ENCODE data around the gene CECR2. TPM values are rescaled to one million over a fixed set of nuclear protein-coding genes. Genes with fewer than 3 reads are reported as not detected.

Gene CECR2
- total and polyA plus RNA-seq, 8 donors: 8.0 to 22.0 (median 17.1) TPM

DNA sequence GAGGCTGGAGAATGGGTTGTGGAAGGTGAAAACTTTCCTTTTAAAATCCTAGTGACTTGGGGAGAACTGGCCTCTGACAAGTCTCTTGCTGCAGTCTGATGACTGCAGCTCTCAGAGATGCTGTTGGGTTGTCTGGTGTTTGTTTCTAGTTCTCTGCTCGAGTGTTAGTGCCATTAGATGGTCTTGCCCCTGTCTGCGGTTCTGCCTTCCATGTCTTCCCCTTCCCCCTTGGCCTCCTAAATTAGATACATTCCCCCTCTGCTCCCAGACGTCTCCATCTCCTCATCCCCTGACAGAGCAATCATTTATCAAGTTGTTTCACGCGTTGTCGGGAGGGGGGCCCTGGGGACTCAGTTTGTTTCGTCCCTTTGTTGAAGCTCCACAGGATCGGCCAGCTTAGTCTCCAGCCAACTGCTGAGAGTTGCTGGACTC is 67.7 kb downstream of the CECR2 start:
- Histone ChIP-seq H3K4me1 (peaks cover 0 to 16% of the 10 kb centered on the region in 2 donors), H3K27ac (peak overlapping the region in 1 of 2 donors; percentile 58), H3K9me3 (no peaks in the 10 kb centered on the region), H3K27me3 (no peaks in the 10 kb centered on the region), H3K36me3 (no peaks in the 10 kb centered on the region), H3K4me3 (no peak overlapping the region)
- no peak for ATAC-seq
- intact Hi-C loops (cut with DNase I): no loop called here
- no peak for TF ChIP-seq CTCF (IDR thresholded peaks at IDR 0.05)
- no peak for DNase-seq

- no peaks in the 10 kb centered on the region for H3K9me3 ChIP-seq
- peaks cover 0 to 16% of the 10 kb centered on the region in 2 donors for H3K4me1 ChIP-seq
- H3K27ac ChIP-seq: no peak overlapping the region
- no peak for TF ChIP-seq CTCF (IDR thresholded peaks at IDR 0.05)
- ATAC-seq (no peak), DNase-seq (no peak)
- H3K36me3 ChIP-seq: no peaks in the 10 kb centered on the region
- H3K4me3 ChIP-seq: no peak overlapping the region
- intact Hi-C loops (cut with DNase I): no loop called here
- H3K27me3 ChIP-seq: no peaks in the 10 kb centered on the region
Observed at GRCh38 chr22:17438026-17438425, 68.8 kb downstream of the CECR2 start.

GRCh38 chr22:17441326-17441725 is 72.1 kb downstream of the CECR2 start:
- no peak for ATAC-seq
- Histone ChIP-seq H3K36me3 (no peaks in the 10 kb centered on the region), H3K9me3 (no peaks in the 10 kb centered on the region), H3K27ac (no peak overlapping the region), H3K4me3 (no peak overlapping the region), H3K4me1 (peaks cover 0 to 9% of the 10 kb centered on the region in 2 donors), H3K27me3 (no peaks in the 10 kb centered on the region)
- no peak for DNase-seq
- intact Hi-C loops (cut with DNase I): no loop called here
- no peak for TF ChIP-seq CTCF (IDR thresholded peaks at IDR 0.05)

GRCh38 chr22:17443405-17444203 is 74.3 kb downstream of the CECR2 start:
- no peak for TF ChIP-seq CTCF (IDR thresholded peaks at IDR 0.05)
- Histone ChIP-seq H3K36me3 (no peaks in the 10 kb centered on the region), H3K4me1 (no peaks in the 10 kb centered on the region), H3K4me3 (no peak overlapping the region), H3K27ac (no peak overlapping the region), H3K27me3 (no peaks in the 10 kb centered on the region), H3K9me3 (no peaks in the 10 kb centered on the region)
- DNase-seq: no peak
- intact Hi-C loops (cut with DNase I): no loop called here
- ATAC-seq: peak; percentile 15

DNA sequence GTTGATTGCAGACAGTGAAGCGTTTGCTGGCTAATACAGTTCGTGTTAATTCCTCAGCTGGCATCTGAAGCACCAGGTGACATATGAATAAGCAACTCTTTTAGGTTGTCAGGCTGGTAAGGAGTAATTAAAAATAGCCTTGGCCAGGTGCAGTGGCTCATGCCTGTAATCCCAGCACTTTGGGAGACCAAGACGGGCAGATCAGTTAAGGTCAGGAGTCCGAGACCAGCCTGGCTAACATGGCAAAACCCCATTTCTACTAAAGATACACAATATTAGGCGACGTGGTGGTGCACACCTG is 74.9 kb downstream of the CECR2 start:
- Histone ChIP-seq H3K27me3 (no peaks in the 10 kb centered on the region), H3K9me3 (no peaks in the 10 kb centered on the region), H3K27ac (no peak overlapping the region), H3K36me3 (no peaks in the 10 kb centered on the region), H3K4me1 (no peaks in the 10 kb centered on the region), H3K4me3 (no peak overlapping the region)
- DNase-seq (no peak), ATAC-seq (no peak)
- no peak for TF ChIP-seq CTCF (IDR thresholded peaks at IDR 0.05)
- intact Hi-C loops (cut with DNase I): no loop called here

All from left lung (tissue), 10 donors.